GM19035 (cell line): ENCODE results near the gene NUP62CL.
A peak's percentile ranks its signal among the peaks of the same experiment; 100 is the strongest.
"Not testable (repeated sequence)": the region's sequence is repeated elsewhere in the genome, so short reads cannot be mapped to it uniquely, and the experiment has no call there.

Experiments used
- ATAC-seq: cut with Tn5 transposase; IDR thresholded peaks from one replicate; pipeline ENCODE4 v1.9.1; 2021; ENCODE audit not compliant: unreplicated experiment

Gene NUP62CL, protein sequence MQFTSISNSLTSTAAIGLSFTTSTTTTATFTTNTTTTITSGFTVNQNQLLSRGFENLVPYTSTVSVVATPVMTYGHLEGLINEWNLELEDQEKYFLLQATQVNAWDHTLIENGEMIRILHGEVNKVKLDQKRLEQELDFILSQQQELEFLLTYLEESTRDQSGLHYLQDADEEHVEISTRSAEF

DNA sequence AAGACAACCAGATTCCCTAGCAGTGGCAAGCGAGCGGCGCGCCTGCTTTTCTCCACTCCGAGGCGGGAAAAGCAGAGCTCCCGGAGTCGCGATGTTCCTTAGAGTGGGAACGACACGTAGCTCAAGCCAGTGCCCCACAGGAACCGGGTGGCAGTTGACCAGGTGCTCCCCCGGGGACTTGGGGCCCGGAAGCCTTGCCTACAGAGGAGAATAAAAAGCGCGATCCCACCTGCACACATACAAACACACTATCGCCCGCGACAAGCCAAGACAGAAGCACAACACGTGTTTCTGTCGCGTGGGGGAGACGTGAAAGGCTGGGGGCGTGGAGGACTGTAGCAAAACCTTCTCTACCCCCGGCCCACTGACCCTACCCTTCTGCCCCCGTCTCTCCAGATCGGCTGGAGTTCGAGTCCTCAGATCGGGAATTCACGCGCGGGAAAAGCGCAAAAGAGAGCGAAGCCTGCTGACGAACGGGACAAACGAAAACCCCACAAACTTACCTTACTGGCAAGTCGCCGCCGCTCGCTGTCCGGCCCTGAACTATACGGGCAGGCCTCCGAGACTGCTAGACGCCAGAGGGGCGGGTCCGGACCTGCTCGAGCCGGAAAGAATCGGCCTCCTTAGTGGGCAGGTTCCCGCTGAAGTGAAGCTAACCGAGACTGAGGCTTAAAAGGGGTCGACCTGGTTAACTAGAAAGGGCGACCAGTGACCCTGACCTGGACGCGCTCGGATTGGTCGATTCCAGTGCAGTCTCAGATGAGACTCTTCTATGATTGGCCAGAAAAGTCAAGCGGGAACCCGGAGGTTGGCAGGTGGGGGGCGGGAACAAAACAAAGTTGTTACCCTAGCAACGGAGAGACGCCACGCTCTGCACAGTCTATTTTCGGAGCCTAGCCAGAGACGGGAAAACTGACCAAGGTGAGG is at the start of gene NUP62CL, which contains the start of gene DNAAF6:
Gene NUP62CL, minus strand, starts transcription at position 664 of the 927 bp plus-strand sequence. CDS start 31,287 bp downstream, outside the sequence.
Gene DNAAF6, plus strand, starts transcription at position 842 of the 927 bp plus-strand sequence. CDS start 6,265 bp downstream, outside the sequence.
- ATAC-seq = peak; percentile 98

DNA sequence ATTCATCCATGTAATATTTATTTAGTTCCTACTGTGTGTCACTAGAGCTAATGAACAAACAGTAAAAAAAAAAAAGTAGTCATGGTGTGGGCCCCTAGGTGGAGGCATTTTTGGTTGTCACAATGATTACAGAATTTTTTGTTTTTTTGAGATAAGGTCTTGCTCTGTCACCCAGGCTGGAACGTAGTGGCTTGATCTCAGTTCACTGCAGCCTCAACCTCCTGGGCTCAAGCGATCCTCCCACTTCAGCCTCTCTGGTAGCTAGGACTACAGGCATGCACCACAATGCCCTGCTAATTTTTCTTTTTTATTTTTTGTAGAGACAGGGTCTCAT is 22.2 kb upstream of the NUP62CL start:
- no peak for ATAC-seq

DNA sequence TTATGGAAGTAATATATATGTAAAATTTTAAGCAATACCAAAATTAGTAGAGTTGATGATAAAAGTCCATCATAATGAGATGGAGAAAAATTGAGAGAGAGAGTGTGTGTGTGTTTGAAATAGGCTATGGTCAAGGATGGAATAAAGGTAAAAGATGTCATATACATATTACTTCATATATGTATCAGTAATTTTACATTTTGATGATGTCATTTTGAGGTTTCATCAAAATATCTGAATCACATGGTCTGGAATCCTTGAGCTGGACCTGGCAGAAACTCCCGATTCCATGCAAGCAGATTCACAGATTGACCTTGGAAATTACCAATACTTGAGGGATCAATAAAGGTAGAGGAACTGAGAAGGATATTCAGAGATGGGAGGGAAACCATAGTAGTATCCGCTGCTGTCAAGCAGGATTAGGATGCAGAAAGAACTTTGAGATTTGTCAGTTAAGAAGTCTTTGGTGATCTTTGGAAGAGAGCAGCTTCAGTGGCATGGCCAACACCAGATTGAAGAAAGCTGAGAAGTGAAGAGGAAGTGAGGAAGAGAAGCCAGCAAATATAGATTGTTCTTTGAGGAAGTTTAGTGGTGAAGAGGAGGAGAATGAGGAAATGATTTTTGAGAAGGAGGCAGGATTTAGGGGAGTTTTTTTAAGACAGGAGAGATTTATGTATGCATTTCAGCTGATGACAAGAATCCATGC is 21.7 kb upstream of the NUP62CL start:
- no peak for ATAC-seq

DNA sequence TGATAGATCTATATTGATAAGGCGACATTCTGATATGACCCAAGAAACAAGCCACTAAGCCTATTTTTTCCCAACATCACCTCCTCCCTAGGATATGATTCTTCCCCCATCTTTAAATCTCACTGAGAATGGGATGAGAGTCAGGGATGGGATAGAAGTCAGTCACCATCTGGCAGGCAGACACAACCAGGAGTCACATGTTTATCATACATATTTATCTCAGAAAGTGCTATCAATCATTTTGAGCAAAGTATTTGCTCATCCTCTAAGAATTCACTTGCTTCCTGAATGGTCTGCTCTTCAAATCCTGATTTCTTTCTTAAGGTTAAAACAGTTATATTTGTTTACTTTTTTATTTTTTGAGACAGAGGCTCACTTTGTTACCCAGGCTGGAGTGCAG is 20.5 kb upstream of the NUP62CL start:
- ATAC-seq = no peak

DNA sequence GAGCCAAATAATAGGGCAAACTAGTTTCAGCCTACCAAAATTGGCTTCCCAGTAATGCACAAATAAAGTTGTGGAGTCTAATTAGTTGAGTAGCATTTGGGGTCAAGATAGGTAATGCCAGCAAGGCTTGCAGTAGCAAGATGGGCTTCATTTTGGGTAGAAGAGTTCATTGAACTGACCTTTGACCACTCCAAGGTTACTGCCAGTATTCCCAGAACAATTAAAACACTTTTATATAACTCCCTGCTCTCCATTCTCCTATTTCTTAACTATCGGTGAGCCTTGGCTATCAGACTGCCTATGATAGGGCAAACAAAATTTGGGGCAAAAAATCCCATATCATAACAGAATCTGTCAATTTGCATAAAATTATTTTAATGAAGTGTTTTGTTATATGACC is 7.2 kb upstream of the NUP62CL start:
- no peak for ATAC-seq

DNA sequence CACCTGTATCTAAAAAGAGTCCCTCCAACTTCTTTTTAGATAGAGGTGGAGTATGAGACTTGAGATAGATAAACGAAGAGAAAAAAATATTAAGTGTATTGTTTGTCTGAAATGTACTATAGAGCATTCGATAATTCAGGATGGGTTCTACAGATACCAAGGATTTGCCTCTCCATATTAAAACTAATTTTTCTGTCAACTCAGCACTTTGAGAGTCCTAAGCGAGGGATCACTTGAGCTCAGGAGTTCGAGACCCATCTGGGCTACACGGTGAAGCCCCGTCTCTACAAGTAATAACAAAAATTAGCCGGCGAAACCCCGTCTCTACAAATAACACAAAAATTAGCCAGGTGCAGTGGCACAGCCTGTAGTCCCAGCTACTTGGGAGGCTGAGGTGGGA is 1.7 kb upstream of the NUP62CL start:
- ATAC-seq = no peak

DNA sequence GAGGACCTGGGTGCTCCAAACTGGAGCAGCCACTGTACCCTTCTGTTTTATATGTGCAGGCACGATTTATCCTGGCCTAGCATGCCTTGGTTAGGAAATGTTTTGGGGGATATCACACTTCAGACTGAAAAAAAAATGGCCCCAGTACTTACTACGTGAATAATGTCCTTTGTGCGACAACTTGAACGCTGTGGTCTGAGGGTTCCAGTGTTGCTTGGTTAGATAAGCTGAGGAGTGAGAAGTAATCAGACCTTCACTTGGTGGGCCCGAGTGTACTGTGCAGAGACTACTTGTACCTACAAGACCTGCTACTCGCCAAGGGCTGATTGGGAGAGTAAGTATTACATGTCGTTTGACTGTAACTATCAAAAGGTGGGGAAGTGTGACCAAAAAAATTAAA is 856 bp upstream of the NUP62CL start:
- ATAC-seq = no peak

DNA sequence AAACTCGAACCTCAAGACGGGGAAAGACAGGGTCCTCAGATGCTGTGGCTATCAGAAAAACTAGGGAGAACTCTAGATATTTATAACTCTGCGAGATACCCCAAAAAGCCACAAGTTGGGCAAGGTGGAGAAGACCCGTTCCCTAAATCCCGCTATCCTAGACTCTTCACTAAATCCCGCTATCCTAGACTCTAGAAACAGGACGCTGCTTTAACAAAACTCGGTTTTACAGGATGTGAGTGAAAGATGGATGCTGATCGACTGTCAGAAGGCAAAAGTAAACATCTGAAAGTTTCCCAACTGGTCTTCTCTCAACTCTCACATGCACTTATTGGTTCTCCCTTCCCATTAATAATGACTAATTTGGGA is 448 bp upstream of the NUP62CL start:
- no peak for ATAC-seq

DNA sequence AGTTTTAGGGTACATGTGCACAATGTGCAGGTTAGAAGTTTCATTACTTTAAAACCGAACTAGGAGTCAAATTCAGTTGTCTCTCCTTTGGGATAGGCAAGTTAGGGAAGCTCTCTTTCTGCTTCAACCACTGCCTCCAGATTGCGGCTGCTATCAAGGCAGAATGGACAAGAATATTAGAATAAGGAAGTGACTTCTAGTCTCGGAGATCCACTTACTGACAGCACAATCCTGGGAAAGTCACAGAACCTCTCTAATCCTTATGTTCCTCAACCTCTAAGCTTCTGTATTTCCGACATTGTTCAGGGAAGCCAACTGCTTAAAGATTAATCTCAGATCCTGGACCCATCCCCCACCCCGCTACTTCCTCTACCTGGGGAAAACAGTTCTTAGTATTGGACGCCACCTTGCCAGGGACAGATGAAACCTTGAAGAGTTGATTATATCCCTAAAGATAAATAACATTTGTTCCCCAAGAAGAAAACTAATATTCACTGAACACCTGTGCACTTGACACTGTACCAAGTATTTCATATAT is 2.1 kb downstream of the NUP62CL start:
- no peak for ATAC-seq

DNA sequence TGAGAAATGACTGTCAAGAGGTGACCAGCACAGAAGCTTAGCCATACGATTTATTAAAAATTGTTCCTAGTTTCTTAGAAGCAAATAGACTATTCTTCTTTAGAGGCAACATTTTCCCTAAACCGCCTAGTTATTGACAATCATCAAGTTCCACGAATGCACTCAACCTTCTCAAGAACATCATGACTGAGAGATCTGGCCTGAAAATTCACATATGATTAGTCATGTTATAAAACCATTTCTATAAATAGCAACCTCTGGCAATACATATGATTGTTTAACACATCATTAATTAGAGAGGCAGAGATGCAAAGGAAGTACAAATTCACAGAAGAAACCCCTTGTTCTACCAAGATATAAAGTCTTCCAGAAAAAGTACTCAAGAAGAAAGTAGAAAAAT is 6.7 kb downstream of the NUP62CL start:
- no peak for ATAC-seq

DNA sequence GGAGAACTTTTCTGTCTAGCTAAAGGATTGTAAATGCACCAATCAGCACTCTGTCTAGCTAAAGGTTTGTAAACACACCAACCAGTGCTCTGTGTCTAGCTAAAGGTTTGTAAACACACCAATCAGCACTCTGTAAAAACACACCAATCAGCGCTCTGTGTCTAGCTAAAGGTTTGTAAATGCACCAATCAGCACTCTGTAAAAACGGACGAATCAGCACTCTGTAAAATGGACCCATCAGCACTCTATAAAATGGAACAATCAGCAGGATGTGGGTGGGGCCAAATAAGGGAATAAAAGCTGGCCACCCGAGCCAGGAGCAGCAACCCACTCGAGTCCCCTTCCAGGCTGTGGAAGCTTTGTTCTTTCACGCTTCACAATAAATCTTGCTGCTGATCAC is 8.2 kb downstream of the NUP62CL start:
- ATAC-seq = not testable (repeated sequence)

DNA sequence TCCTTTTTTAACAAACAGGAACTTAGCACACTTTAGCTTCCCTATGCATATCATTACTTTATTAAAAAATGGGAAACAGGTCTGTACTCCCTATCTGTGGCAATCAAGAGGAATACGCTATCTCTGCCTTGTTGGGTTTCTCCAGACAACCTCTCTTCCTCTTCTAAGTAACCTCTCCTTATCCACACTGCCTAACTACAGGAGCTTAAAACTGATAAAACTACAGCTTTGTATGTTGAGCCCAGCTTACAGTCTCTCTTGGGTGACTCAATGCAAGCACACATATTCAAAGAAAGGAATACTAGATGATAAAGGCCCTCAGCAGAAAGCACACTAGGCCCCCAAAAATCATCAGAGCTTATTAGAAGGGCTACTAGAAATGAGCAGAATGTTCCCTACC is 8.9 kb downstream of the NUP62CL start:
- ATAC-seq = no peak

DNA sequence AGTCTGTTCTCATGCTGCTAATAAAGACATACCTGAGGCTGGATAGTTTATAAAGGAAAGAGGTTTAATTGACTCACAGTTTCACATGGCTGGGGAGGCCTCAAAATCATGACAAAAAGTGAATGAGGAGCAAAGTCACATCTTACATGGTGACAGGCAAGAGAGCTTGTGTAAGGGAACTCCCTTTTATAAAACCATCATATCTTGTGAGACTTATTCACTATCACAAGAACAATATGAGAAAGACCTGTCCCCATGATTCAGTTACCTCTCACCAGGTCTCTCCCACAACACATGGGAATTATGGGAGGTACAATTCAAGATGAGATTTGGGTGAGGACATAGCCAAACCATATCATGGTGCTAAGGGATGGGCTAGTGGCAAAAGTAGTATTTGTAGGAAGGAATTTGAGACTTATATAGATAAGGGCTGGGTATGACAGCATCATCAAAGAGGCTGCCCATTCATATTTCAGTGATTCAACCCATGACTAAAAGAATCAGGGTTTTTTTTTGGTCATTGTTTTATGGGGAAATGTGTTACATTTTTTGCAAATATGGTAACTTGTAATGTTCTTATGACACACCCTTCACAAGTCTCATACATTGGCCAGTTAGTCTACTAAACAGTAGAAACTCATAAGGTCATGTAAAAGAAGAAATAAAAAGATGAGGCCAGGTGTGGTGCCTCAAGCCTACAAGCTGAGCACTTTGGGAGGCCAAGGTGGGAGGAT is 34.7 kb downstream of the NUP62CL start:
- no peak for ATAC-seq

DNA sequence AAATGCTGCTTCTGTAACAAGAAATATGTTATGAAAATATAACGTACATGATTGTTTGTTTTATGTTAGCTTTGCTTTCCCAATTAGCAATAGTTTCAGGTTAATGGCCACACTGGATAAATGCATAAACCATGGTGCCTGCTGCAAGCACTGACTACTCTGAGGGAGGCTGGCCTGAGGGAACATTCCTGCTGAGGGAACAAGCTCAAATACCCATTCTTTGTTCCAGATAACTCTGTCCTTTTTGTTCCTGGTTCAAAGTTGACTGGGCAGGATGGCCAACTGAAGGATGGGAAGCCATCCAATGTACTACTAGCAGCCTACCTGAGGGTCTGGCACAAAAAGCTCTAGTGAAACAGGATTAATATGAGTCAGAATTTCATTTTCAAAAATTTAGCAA is 37.5 kb downstream of the NUP62CL start:
- no peak for ATAC-seq

DNA sequence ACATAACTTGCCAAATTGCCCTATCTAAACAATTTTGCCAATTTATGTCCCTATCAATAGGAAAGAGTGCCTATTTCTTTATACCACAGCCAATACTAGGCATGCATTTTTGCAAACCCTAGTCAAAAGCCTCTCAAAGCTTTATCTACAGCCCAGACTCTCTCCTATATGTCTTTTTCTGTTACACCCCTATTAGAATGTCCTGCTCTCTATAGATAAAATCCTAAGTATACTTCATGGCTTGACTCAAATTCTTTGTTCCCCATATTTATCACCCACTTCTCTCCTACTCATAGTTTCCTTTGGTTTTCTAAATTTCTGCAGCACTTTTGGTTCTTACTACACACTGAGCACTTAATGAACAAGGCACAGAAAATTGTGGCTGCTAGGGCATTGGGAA is 38.0 kb downstream of the NUP62CL start:
- ATAC-seq = no peak

DNA sequence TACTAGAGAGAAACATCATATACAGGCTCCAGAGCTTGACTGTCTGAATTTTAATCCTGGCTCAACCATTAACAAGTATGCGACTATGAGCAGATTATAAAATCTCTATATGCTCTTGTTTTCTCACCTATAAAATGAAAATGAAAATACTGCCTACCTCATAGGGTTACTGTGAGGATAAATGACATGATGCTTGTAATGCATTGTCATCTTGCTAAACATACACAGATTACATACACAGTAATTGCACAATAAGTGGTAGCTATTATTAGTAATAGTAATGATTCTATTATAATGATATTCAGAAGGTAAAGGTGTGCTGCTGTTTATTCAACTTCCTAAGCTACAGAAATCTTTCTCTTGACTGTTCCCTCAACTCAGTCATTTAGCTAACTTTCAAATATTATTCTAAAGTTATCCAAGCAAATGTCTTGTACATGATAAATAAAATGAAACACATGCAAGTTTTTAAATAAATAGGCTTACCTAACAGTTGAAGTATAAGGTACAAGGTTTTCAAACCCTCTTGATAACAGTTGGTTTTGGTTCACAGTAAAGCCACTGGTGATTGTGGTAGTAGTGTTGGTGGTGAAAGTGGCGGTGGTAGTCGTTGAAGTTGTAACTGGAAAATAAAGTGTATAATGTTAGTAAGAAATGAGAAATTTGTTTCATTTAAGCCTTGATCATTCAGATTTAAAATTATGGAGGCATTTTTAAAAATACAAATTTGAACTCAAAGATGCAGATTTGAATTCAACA is 38.9 kb downstream of the NUP62CL start:
- ATAC-seq = no peak

DNA sequence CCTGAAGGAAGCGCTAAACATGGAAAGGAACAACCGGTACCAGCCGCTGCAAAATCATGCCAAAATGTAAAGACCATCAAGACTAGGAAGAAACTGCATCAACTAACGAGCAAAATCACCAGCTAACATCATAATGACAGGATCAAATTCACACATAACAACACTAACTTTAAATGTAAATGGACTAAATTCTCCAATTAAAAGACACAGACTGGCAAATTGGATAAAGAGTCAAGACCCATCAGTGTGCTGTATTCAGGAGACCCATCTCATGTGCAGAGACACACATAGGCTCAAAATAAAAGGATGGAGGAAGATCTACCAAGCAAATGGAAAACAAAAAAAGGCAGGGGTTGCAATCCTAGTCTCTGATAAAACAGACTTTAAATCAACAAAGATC is 48.6 kb downstream of the NUP62CL start:
- not testable (repeated sequence) for ATAC-seq

DNA sequence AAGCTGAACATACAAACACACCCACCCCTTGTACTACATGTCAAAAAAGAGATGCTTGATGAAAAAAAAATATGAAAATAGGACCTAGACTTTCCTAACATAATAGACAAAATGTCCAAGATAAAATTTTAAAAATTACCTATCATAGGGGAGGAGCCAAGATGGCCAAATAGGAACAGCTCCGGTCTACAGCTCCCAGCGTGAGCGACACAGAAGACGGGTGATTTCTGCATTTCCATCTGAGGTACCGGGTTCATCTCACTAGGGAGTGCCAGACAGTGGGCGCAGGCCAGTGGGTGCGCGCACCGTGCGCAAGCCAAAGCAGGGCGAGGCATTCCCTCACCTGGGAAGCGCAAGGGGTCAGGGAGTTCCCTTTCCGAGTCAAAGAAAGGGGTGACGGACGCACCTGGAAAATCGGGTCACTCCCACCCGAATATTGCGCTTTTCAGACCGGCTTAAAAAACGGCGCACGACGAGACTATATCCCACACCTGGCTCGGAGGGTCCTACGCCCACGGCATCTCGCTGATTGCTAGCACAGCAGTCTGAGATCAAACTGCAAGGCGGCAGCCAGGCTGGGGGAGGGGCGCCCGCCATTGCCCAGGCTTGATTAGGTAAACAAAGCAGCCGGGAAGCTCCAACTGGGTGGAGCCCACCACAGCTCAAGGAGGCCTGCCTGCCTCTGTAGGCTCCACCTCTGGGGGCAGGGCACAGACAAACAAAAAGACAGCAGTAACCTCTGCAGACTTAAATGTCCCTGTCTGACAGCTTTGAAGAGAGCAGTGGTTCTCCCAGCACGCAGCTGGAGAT is 50.4 kb downstream of the NUP62CL start:
- not testable (repeated sequence) for ATAC-seq
